Fibroblast of mammary gland (primary cell): ENCODE measurements around the gene CIB2.

ENCODE experiments used
- DNase-seq: peaks from one replicate; pipeline ENCODE4 v3.0.0-alpha.2; 2010; ENCODE audit warnings: low read depth
- H3K4me3 ChIP-seq: 2 replicates; pipeline ENCODE4 v1.5.1; 2011; ENCODE audit warnings: low read depth, mild to moderate bottlenecking, low read length, moderate library complexity; ENCODE audit not compliant: control insufficient read depth
- CTCF ChIP-seq: conservative IDR thresholded peaks from 2 replicates; pipeline ENCODE4 v1.5.1; 2011; ENCODE audit warnings: low read depth, low read length, inconsistent platforms; ENCODE audit not compliant: control insufficient read depth, insufficient read depth

The CIB2 gene

GRCh38 chr15:78060232-78060631 lies 71.0 kb downstream of the CIB2 start:
- TF ChIP-seq CTCF = no peak
- DNase-seq = no peak

GRCh38 chr15:78059110-78059839 lies 72.0 kb downstream of the CIB2 start:
- no peak overlapping the region for H3K4me3 ChIP-seq
- DNase-seq = peak; percentile 70
- TF ChIP-seq CTCF = no peak

More at GRCh38 chr15:78060232-78060631, 71.0 kb downstream of the CIB2 start:
- no peak overlapping the region for H3K4me3 ChIP-seq

- no peak for TF ChIP-seq CTCF
- H3K4me3 ChIP-seq = no peak overlapping the region
- no peak for DNase-seq
These were observed 72.8 kb downstream of the CIB2 start for GRCh38 chr15:78058401-78058935.

- DNase-seq = no peak
- TF ChIP-seq CTCF = no peak
- no peak overlapping the region for H3K4me3 ChIP-seq
These were observed 73.4 kb downstream of the CIB2 start for GRCh38 chr15:78057803-78058202.

- no peak for TF ChIP-seq CTCF
- no peak overlapping the region for H3K4me3 ChIP-seq
- peak; percentile 61 for DNase-seq
These were observed 74.5 kb downstream of the CIB2 start for GRCh38 chr15:78056714-78057269.

GRCh38 chr15:78055919-78056713 lies 75.1 kb downstream of the CIB2 start:
- DNase-seq = peak; percentile 50
- no peak for TF ChIP-seq CTCF
- no peak overlapping the region for H3K4me3 ChIP-seq
